Measurements from ENCODE around the gene ZNF141. TPM values are rescaled to one million over a fixed set of nuclear protein-coding genes. Genes with fewer than 3 reads are reported as not detected.
A peak's percentile ranks its signal among the peaks of the same experiment; 100 is the strongest.
"Not testable (repeated sequence)": the region's sequence is repeated elsewhere in the genome, so short reads cannot be mapped to it uniquely, and the experiment has no call there.

ZNF141 gene
- total RNA-seq = 10 to 100 TPM; 26.2 to 27.5 TPM

GRCh38 chr4:337143-337931 lies at the start of gene ZNF141:
ZNF141 (plus strand) TSS chr4:337814; CDS start chr4:337984, 170 bp downstream.
- Mint-ChIP-seq H3K4me3 (peak within 1 kb of the TSS; percentile 99), H3K4me1 (peaks cover 19% of the 10 kb centered on the region), H3K9me3 (peaks cover 30% of the 10 kb centered on the region), H3K36me3 (peaks cover 52% of the 10 kb centered on the region), H3K27ac (peak within 1 kb of the TSS; percentile 100), H3K27me3 (no peaks in the 10 kb centered on the region)
- DNase-seq = peak; percentile 90

- Mint-ChIP-seq H3K27ac (no peak overlapping the region), H3K36me3 (no peaks in the 10 kb centered on the region), H3K4me3 (no peak overlapping the region), H3K4me1 (no peaks in the 10 kb centered on the region), H3K9me3 (peaks cover 22% of the 10 kb centered on the region), H3K27me3 (no peaks in the 10 kb centered on the region)
- no peak for DNase-seq
Measured at GRCh38 chr4:288891-289290, 48.7 kb upstream of the ZNF141 start.

GRCh38 chr4:294732-295131 lies 42.9 kb upstream of the ZNF141 start:
- H3K27ac Mint-ChIP-seq = no peak overlapping the region
- H3K9me3 Mint-ChIP-seq = peaks cover 8% of the 10 kb centered on the region
- no peaks in the 10 kb centered on the region for H3K27me3 Mint-ChIP-seq

GRCh38 chr4:302381-302780 lies 35.2 kb upstream of the ZNF141 start:
- Mint-ChIP-seq H3K27ac (no peak overlapping the region), H3K4me3 (no peak overlapping the region), H3K27me3 (peaks cover 42% of the 10 kb centered on the region), H3K9me3 (peaks cover 44% of the 10 kb centered on the region), H3K4me1 (peaks cover 13% of the 10 kb centered on the region), H3K36me3 (peaks cover 31% of the 10 kb centered on the region)
- no peak for DNase-seq

More at GRCh38 chr4:294732-295131, 42.9 kb upstream of the ZNF141 start:
- H3K36me3 Mint-ChIP-seq = peaks cover 2% of the 10 kb centered on the region
- H3K4me3 Mint-ChIP-seq = no peak overlapping the region
- no peaks in the 10 kb centered on the region for H3K4me1 Mint-ChIP-seq
- no peak for DNase-seq

- H3K9me3 Mint-ChIP-seq = peaks cover 52% of the 10 kb centered on the region
- peaks cover 33% of the 10 kb centered on the region for H3K36me3 Mint-ChIP-seq
- H3K4me1 Mint-ChIP-seq = peaks cover 15% of the 10 kb centered on the region
- not testable (repeated sequence) for H3K27ac Mint-ChIP-seq, H3K4me3 Mint-ChIP-seq, DNase-seq
- H3K27me3 Mint-ChIP-seq = peaks cover 45% of the 10 kb centered on the region
Measured at GRCh38 chr4:304516-304915, 33.1 kb upstream of the ZNF141 start.

- no peak for DNase-seq
- peaks cover 33% of the 10 kb centered on the region for H3K36me3 Mint-ChIP-seq
- peaks cover 15% of the 10 kb centered on the region for H3K4me1 Mint-ChIP-seq
- no peak within 1 kb of the TSS for H3K27ac Mint-ChIP-seq
- H3K27me3 Mint-ChIP-seq = peaks cover 45% of the 10 kb centered on the region
- H3K4me3 Mint-ChIP-seq = peak within 1 kb of the TSS; percentile 34
- peaks cover 54% of the 10 kb centered on the region for H3K9me3 Mint-ChIP-seq
Measured at GRCh38 chr4:304969-305680, 32.5 kb upstream of the ZNF141 start, which contains the start of gene ZNF732. ZNF732 (minus strand) TSS chr4:305474; CDS start chr4:305310, 164 bp downstream.

GRCh38 chr4:306551-306961 lies 31.1 kb upstream of the ZNF141 start:
- no peak overlapping the region for H3K27ac Mint-ChIP-seq
- peaks cover 15% of the 10 kb centered on the region for H3K4me1 Mint-ChIP-seq
- H3K27me3 Mint-ChIP-seq = peaks cover 49% of the 10 kb centered on the region
- H3K36me3 Mint-ChIP-seq = peaks cover 35% of the 10 kb centered on the region
- peaks cover 60% of the 10 kb centered on the region for H3K9me3 Mint-ChIP-seq
- DNase-seq = peak; percentile 26
- no peak overlapping the region for H3K4me3 Mint-ChIP-seq

GRCh38 chr4:309807-310206 lies 27.8 kb upstream of the ZNF141 start:
- Mint-ChIP-seq H3K27me3 (peaks cover 25% of the 10 kb centered on the region), H3K27ac (no peak overlapping the region), H3K9me3 (peaks cover 44% of the 10 kb centered on the region), H3K36me3 (peaks cover 24% of the 10 kb centered on the region), H3K4me3 (no peak overlapping the region), H3K4me1 (peaks cover 15% of the 10 kb centered on the region)
- no peak for DNase-seq

- no peaks in the 10 kb centered on the region for H3K4me1 Mint-ChIP-seq
- no peak overlapping the region for H3K27ac Mint-ChIP-seq
- no peak overlapping the region for H3K4me3 Mint-ChIP-seq
- peaks cover 12% of the 10 kb centered on the region for H3K36me3 Mint-ChIP-seq
- peaks cover 41% of the 10 kb centered on the region for H3K9me3 Mint-ChIP-seq
- DNase-seq = no peak
- peaks cover 15% of the 10 kb centered on the region for H3K27me3 Mint-ChIP-seq
Measured at GRCh38 chr4:314296-314903, 23.2 kb upstream of the ZNF141 start.

GRCh38 chr4:328729-329128 lies 8.9 kb upstream of the ZNF141 start:
- no peaks in the 10 kb centered on the region for H3K4me1 Mint-ChIP-seq
- DNase-seq = no peak
- no peak overlapping the region for H3K4me3 Mint-ChIP-seq
- no peaks in the 10 kb centered on the region for H3K27me3 Mint-ChIP-seq
- H3K27ac Mint-ChIP-seq = no peak overlapping the region
- peaks cover 29% of the 10 kb centered on the region for H3K9me3 Mint-ChIP-seq
- H3K36me3 Mint-ChIP-seq = peaks cover 11% of the 10 kb centered on the region

GRCh38 chr4:335515-335914 lies 2.1 kb upstream of the ZNF141 start:
- no peak overlapping the region for H3K27ac Mint-ChIP-seq

GRCh38 chr4:336099-336892 lies 1.3 kb upstream of the ZNF141 start:
- Mint-ChIP-seq H3K4me1 (peaks cover 19% of the 10 kb centered on the region), H3K36me3 (peaks cover 42% of the 10 kb centered on the region), H3K27me3 (no peaks in the 10 kb centered on the region), H3K27ac (peak overlapping the region; percentile 42), H3K9me3 (peaks cover 24% of the 10 kb centered on the region), H3K4me3 (peak overlapping the region; percentile 50)
- DNase-seq = peak; percentile 12

More at GRCh38 chr4:335515-335914, 2.1 kb upstream of the ZNF141 start:
- Mint-ChIP-seq H3K36me3 (peaks cover 34% of the 10 kb centered on the region), H3K27me3 (no peaks in the 10 kb centered on the region), H3K4me1 (peaks cover 18% of the 10 kb centered on the region), H3K4me3 (no peak overlapping the region), H3K9me3 (peaks cover 20% of the 10 kb centered on the region)
- no peak for DNase-seq

- H3K4me3 Mint-ChIP-seq = peak overlapping the region; percentile 99
- H3K27ac Mint-ChIP-seq = peak overlapping the region; percentile 100
- no peak for DNase-seq
- peaks cover 19% of the 10 kb centered on the region for H3K4me1 Mint-ChIP-seq
- peaks cover 27% of the 10 kb centered on the region for H3K9me3 Mint-ChIP-seq
- H3K27me3 Mint-ChIP-seq = no peaks in the 10 kb centered on the region
- H3K36me3 Mint-ChIP-seq = peaks cover 47% of the 10 kb centered on the region
Measured at GRCh38 chr4:336893-337142, 796 bp upstream of the ZNF141 start.

GRCh38 chr4:337932-338758 lies 531 bp downstream of the ZNF141 start:
- peak; percentile 66 for DNase-seq
- Mint-ChIP-seq H3K9me3 (peaks cover 34% of the 10 kb centered on the region), H3K4me3 (peak overlapping the region; percentile 99), H3K4me1 (peaks cover 19% of the 10 kb centered on the region), H3K27ac (peak overlapping the region; percentile 100), H3K36me3 (peaks cover 60% of the 10 kb centered on the region), H3K27me3 (no peaks in the 10 kb centered on the region)
